GM10248 (cell line): Measurements from ENCODE around the gene PLA2G2C.
A peak's percentile ranks its signal among the peaks of the same experiment; 100 is the strongest.

Experiments used
- CTCF ChIA-PET: fragments of 300-600 bp; sonication (Branson Sonifier 250); formaldehyde crosslinking; extraction: SDS; loops from one replicate; lab custom pipeline; 2021; ENCODE audit warnings: antibody characterized with exemption; lab: Yijun Ruan, JAX
- POLR2A ChIA-PET: fragments of 350-650 bp; sonication (Branson Sonifier 250); formaldehyde crosslinking; extraction: SDS; loops from one replicate; lab custom pipeline; 2020; ENCODE audit warnings: antibody characterized with exemption; lab: Yijun Ruan, JAX
- DNase-seq: peaks from one replicate; pipeline ENCODE4 v3.0.0; 2012; ENCODE audit errors: extremely low spot score
- TF ChIP-seq, protein P1 (sequence below): IDR thresholded peaks from 2 replicates; pipeline ENCODE4 v1.5.1; 2012; ENCODE audit warnings: mild to moderate bottlenecking, low read depth; ENCODE audit errors: extremely low read depth, missing control alignments, control extremely low read depth

The PLA2G2C gene

DNA sequence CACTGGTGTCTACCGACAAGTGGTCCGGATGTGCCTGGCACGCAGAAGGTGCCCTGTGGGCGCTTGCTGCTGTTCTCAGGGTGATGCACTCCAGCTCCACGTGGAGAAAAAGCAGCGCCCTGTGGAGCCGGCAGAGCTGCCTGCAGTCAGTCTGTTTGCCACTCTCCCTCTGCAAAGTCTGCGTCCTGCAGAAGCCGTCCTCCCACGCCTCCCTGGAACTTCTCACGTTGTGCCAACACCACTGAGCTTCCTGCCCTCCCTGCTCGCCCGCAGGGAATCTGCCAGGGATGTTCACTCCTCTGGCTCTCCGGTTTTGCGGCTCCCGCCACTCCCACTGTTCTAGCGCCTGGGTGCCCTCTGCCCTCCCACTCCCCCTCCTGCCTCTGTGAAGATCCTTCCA lies 20.3 kb downstream of the PLA2G2C start:
- TF ChIP-seq, protein P1, sequence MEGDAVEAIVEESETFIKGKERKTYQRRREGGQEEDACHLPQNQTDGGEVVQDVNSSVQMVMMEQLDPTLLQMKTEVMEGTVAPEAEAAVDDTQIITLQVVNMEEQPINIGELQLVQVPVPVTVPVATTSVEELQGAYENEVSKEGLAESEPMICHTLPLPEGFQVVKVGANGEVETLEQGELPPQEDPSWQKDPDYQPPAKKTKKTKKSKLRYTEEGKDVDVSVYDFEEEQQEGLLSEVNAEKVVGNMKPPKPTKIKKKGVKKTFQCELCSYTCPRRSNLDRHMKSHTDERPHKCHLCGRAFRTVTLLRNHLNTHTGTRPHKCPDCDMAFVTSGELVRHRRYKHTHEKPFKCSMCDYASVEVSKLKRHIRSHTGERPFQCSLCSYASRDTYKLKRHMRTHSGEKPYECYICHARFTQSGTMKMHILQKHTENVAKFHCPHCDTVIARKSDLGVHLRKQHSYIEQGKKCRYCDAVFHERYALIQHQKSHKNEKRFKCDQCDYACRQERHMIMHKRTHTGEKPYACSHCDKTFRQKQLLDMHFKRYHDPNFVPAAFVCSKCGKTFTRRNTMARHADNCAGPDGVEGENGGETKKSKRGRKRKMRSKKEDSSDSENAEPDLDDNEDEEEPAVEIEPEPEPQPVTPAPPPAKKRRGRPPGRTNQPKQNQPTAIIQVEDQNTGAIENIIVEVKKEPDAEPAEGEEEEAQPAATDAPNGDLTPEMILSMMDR = no peak
- ChIA-PET POLR2A (no interaction called here), CTCF (interaction anchor here (0.9 to 6.4 kb wide), 5 partner anchors 9 to 248 kb away, joined by 3 to 46 read pairs (median 5); no protein-coding TSS in a partner anchor)
- no peak for DNase-seq

DNA sequence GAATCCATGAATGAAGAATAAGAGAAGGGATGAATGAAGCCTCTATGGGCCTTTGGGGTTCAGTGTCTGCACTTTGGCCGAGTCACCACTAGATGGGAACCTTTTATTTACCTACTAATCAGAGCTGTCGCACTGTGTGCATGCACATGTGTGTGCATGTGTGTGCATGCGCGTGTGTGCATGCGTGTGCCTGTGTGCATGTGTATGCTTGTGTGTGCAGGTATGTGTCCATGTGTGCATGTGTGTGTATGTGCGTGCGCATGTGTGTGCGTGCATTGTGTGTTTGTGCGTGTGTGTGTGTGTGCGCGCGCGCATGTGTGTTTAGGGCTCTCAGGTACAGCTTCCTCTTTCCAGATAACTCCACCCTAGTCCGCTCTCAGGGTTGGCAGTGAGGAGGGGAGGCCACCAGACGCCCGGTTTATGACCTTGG lies 20.8 kb downstream of the PLA2G2C start:
- peak; percentile 61 for DNase-seq
- TF ChIP-seq, protein P1 = peak; percentile 30
- CTCF ChIA-PET = interaction anchor here (0.9 to 6.4 kb wide), 7 partner anchors 10 to 248 kb away, joined by 3 to 46 read pairs (median 5); no protein-coding TSS in a partner anchor
- POLR2A ChIA-PET = no interaction called here

DNA sequence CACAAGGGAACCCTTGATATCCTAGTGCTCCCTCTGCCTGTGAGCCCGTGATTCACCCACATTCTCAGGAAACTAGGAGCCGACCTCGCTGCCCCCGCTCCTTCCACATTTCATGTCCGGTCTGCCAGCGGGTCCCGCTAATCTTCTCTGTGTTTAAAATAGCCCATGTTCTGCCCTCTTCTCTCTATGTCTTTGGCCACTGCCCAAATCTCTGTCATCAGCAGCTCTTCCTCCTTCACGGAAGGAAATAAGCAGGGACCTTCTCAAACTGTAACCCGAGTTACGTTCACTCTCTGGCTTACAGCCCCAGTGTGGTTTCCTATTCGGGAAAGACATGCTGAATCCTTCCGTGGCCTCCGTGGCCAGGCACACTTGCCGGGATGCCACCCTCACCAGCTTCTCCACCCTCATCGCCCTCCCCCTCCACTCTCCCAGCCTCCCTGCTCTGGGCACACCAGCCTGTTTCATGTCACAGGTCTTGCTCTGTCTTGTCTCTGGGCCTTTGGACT lies 21.6 kb downstream of the PLA2G2C start:
- no peak for DNase-seq
- POLR2A ChIA-PET = no interaction called here

GRCh38 chr1:20160034-20160433 lies 26.3 kb downstream of the PLA2G2C start:
- TF ChIP-seq, protein P1 = no peak
- ChIA-PET CTCF (interaction anchor here (1.0 to 1.3 kb wide), 2 partner anchors 14 to 59 kb away, joined by 3 to 5 read pairs; no protein-coding TSS in a partner anchor), POLR2A (no interaction called here)
- DNase-seq = no peak

More for the DNA sequence above, 21.6 kb downstream of the PLA2G2C start:
- CTCF ChIA-PET = interaction anchor here (0.8 to 6.4 kb wide), 6 partner anchors 10 to 32 kb away, joined by 3 to 46 read pairs (median 4); no protein-coding TSS in a partner anchor
- TF ChIP-seq, protein P1 = no peak

DNA sequence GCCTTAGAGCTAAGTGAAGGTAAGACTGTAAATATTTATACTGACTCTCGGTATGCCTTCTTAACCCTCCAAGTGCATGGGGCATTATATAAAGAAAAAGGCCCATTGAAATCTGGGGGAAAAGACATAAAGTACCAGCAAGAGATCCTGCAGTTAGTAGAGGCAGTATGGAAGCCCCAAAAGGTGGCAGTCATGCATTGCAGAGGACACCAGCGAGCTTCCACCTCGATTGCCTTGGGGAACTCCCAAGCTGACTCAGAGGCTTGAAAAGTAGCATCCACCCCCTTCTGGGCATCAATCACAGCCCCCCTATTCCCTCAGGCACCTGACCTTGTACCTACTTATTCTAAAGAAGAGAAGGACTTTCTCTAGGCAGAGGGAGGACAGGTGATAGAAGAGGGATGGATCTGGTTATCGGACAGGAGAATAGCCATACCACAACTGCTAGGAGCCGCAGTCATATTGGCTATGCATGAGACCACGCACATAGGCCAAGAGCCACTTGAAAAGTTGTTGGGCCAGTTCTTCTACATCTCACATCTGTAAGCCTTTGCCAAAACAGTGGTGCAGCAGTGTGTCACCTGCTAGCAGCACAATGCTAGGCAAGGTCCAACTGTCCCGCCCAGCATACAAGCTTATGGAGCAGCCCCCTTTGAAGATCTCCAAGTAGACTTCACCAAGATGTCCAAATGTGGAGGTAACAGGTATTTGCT lies 27.8 kb downstream of the PLA2G2C start:
- TF ChIP-seq, protein P1 = no peak
- ChIA-PET POLR2A (no interaction called here), CTCF (interaction anchor here (1.1 to 3.0 kb wide), 3 partner anchors 37 to 57 kb away, joined by 3 to 14 read pairs (median 5); no protein-coding TSS in a partner anchor)
- DNase-seq = no peak

DNA sequence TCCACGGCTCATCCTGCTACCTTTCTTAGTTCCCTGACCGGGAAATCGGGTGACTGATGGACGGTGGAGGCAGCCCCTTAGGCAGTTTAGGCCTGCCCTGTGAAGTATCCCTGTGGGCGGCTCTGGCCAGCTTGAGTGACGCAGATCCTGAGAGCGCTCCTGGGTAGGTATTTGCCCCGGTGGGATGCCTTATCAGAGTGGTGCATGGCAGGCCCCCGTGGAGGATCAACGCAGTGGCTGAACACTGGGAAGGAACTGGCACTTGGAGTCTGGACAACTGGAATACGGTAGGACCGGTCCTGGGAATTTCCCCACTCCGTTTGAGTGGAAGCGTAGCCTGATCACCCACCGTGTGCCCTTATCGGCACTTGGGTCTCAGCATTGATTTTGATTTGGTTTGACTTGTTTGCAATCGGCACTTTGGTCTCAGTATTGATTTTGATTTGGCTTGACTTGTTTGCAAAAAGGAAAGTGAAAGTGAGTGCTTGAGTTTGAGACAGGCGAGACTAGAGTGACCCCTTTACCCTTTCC lies 32.0 kb downstream of the PLA2G2C start:
- ChIA-PET CTCF (interaction anchor here (1.3 to 6.8 kb wide), 7 partner anchors 10 to 235 kb away, joined by 4 to 98 read pairs (median 34); no protein-coding TSS in a partner anchor), POLR2A (no interaction called here)
- DNase-seq = no peak

More for the DNA sequence above, 32.0 kb downstream of the PLA2G2C start:
- TF ChIP-seq, protein P1 = no peak
